Ishikawa (cell line): ENCODE results near the gene ITGBL1.

Source experiments
- CEBPB ChIP-seq: IDR thresholded peaks from 2 replicates; pipeline ENCODE4 v1.6.1; 2012
- CREB1 ChIP-seq: IDR thresholded peaks from 2 replicates; pipeline ENCODE4 v1.6.1; 2012; ENCODE audit warnings: low read depth
- EGR1 ChIP-seq: IDR thresholded peaks from 2 replicates; pipeline ENCODE4 v1.6.1; 2012
- EP300 ChIP-seq: IDR thresholded peaks from 2 replicates; pipeline ENCODE4 v1.6.1; 2012; ENCODE audit warnings: borderline replicate concordance
- FOXM1 ChIP-seq: IDR thresholded peaks from 2 replicates; pipeline ENCODE4 v1.6.1; 2012; ENCODE audit warnings: low read depth, borderline replicate concordance
- NFIC ChIP-seq: IDR thresholded peaks from 2 replicates; pipeline ENCODE4 v1.6.1; 2012
- RAD21 ChIP-seq: IDR thresholded peaks from 2 replicates; pipeline ENCODE4 v1.6.1; 2012; ENCODE audit warnings: low read depth
- TAF1 ChIP-seq: IDR thresholded peaks from 2 replicates; pipeline ENCODE4 v1.6.1; 2012; ENCODE audit warnings: low read depth, mild to moderate bottlenecking
- TCF12 ChIP-seq: IDR thresholded peaks from 2 replicates; pipeline ENCODE4 v1.6.1; 2012; ENCODE audit warnings: low read depth
- TEAD4 ChIP-seq: IDR thresholded peaks from 2 replicates; pipeline ENCODE4 v1.6.1; 2012
- USF1 ChIP-seq: IDR thresholded peaks from 2 replicates; pipeline ENCODE4 v1.6.1; 2012
- YY1 ChIP-seq: IDR thresholded peaks from 2 replicates; pipeline ENCODE4 v1.6.1; 2012; ENCODE audit warnings: low read depth
- ZBTB7A ChIP-seq: IDR thresholded peaks from 2 replicates; pipeline ENCODE4 v1.6.1; 2012; ENCODE audit warnings: low read depth
- TF ChIP-seq, protein P1 (sequence below): IDR thresholded peaks from 2 replicates; pipeline ENCODE4 v1.6.1; 2012; ENCODE audit warnings: low read depth, mild to moderate bottlenecking
- TF ChIP-seq, protein P2 (sequence below): IDR thresholded peaks from 2 replicates; pipeline ENCODE4 v1.6.1; 2012

Gene ITGBL1

DNA sequence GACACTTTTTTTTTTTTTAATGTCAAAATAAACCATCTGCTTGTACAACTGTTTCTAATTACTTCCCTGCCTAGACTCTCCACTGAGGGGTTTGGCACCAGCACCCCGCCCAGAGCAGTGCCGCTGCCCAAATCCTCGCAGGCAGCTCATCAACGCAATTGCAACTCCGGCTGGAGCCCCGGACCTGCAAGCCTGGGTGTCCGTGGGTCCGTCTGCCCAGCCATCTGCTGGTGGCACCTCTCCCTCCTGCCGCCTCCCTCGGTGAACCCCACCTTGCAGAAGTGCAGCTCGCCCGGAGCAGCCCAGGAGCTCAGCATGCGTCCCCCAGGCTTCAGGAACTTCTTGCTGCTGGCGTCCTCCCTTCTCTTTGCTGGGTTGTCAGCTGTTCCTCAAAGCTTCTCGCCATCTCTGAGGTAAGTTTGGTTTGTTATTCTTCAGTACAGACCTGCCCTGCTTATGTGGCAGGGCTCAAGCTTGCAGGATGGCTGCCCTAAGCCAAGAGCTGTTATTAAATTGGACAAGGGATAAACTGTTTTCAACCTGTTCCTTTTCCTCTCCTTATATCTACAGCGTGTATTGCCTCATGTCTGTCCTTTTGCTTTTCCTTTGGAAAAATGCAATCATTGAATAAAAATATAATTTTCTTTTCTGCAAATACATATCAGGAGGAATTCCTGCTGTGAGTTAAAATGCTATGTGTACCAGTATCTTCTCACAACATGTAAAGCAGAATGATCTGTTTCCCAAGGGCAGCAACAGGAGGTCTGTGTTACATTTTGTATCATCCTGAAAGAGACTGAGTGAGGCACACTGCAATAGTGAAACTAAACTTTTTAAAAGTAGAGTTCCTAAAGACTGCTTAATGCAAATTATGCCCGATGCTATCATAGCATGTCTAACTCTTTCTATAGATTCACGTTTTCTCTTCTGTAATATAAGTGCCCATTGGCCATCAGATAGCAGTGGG lies at the start of gene ITGBL1:
ITGBL1 (plus strand) TSS at position 157 of the 967 bp plus-strand sequence; CDS start at position 316, 159 bp downstream.
- TF ChIP-seq YY1 (no peak), FOXM1 (no peak), CREB1 (no peak), EP300 (no peak), TCF12 (no peak), USF1 (no peak), RAD21 (no peak), ZBTB7A (no peak), NFIC (no peak), TEAD4 (no peak), TAF1 (no peak), CEBPB (no peak), EGR1 (no peak)
- TF ChIP-seq, protein P1, sequence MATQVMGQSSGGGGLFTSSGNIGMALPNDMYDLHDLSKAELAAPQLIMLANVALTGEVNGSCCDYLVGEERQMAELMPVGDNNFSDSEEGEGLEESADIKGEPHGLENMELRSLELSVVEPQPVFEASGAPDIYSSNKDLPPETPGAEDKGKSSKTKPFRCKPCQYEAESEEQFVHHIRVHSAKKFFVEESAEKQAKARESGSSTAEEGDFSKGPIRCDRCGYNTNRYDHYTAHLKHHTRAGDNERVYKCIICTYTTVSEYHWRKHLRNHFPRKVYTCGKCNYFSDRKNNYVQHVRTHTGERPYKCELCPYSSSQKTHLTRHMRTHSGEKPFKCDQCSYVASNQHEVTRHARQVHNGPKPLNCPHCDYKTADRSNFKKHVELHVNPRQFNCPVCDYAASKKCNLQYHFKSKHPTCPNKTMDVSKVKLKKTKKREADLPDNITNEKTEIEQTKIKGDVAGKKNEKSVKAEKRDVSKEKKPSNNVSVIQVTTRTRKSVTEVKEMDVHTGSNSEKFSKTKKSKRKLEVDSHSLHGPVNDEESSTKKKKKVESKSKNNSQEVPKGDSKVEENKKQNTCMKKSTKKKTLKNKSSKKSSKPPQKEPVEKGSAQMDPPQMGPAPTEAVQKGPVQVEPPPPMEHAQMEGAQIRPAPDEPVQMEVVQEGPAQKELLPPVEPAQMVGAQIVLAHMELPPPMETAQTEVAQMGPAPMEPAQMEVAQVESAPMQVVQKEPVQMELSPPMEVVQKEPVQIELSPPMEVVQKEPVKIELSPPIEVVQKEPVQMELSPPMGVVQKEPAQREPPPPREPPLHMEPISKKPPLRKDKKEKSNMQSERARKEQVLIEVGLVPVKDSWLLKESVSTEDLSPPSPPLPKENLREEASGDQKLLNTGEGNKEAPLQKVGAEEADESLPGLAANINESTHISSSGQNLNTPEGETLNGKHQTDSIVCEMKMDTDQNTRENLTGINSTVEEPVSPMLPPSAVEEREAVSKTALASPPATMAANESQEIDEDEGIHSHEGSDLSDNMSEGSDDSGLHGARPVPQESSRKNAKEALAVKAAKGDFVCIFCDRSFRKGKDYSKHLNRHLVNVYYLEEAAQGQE, result no peak
- TF ChIP-seq, protein P2, sequence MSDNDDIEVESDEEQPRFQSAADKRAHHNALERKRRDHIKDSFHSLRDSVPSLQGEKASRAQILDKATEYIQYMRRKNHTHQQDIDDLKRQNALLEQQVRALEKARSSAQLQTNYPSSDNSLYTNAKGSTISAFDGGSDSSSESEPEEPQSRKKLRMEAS, result no peak

GRCh38 chr13:101406791-101407190 lies 45.7 kb upstream of the ITGBL1 start:
- no peak for TF ChIP-seq FOXM1
- TF ChIP-seq, protein P2, result no peak
- TF ChIP-seq, protein P1, result no peak
- TF ChIP-seq TEAD4, result no peak
- TF ChIP-seq CREB1, result no peak
- no peak for TF ChIP-seq EP300
- TF ChIP-seq TCF12, result no peak
- TF ChIP-seq TAF1, result no peak
- TF ChIP-seq USF1, result no peak
- TF ChIP-seq EGR1, result no peak
- TF ChIP-seq NFIC, result no peak
- no peak for TF ChIP-seq RAD21
- TF ChIP-seq CEBPB, result no peak

DNA sequence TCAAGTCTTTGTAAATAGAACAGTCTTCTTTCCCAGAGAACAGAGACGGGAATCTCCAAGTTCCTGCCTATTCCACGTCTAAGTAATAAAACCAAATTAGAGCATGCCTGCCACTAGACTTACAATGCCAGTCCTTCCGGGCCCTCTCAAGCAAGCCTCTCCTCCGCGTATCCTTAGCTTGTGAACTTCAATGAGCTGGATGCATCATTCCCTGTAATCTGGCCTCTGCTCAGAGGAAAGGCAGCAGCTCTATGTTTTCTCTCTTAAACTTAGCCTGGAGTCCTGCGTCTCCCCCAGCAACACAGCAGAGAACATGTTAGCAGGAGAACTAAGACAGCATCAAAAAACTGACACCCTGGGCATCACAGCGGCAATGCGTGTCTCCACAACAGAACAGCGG lies 44.3 kb upstream of the ITGBL1 start:
- TF ChIP-seq USF1 (no peak), CREB1 (no peak), ZBTB7A (no peak), YY1 (no peak), RAD21 (no peak), TCF12 (no peak), EP300 (no peak), TEAD4 (no peak)
- TF ChIP-seq, protein P1, result no peak
